ENCODE data around the gene PSMB10.
A peak's percentile ranks its signal among the peaks of the same experiment; 100 is the strongest.

Gene PSMB10

DNA sequence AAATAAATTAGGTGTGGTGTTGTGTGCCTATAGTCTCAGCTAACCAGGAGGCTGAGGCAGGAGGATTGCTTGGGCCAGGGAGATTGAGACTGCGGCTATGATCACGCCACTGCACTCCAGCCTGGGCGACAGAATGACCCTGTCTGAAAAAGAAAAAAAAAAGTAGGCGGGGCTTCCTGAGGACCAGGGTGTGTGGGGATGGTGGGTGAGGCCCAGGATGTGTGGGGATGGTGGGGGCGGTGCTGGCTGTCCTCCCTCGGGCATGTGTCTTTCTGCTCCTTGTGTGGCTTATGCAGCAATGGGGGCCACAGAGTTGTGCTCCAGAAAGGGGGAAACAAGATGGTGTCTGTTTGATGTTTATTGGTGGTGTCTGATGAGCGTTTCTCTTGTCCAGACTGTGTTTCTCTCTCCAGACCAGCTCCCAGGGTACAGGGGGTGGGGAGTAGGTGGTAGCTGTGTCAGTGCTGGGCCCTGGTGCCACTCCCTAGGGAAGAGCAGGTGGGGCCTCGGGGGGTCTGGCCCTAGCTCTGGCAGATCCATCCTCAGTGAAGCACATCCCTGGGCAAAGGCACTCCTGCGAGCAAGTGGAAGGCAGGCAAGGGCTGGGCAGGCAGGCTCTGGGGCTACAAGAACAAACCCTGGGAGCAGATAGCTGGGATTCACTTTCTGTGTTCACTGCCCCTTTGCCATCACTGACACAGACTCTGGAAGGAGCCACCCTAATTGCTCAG is 5.0 kb upstream of the PSMB10 start (continued):
- TF ChIP-seq, protein P1, sequence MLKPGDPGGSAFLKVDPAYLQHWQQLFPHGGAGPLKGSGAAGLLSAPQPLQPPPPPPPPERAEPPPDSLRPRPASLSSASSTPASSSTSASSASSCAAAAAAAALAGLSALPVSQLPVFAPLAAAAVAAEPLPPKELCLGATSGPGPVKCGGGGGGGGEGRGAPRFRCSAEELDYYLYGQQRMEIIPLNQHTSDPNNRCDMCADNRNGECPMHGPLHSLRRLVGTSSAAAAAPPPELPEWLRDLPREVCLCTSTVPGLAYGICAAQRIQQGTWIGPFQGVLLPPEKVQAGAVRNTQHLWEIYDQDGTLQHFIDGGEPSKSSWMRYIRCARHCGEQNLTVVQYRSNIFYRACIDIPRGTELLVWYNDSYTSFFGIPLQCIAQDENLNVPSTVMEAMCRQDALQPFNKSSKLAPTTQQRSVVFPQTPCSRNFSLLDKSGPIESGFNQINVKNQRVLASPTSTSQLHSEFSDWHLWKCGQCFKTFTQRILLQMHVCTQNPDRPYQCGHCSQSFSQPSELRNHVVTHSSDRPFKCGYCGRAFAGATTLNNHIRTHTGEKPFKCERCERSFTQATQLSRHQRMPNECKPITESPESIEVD (tag by site-specific recombination; IDR thresholded peaks at IDR 0.05) = no peak
- no peak for TF ChIP-seq ZNF664 (tag by site-specific recombination; IDR thresholded peaks at IDR 0.05)
- TF ChIP-seq ZNF510 (tag by site-specific recombination; IDR thresholded peaks at IDR 0.05; ENCODE audit: insufficient replicate concordance) = no peak
- no peak for TF ChIP-seq YY2 (tag by site-specific recombination; IDR thresholded peaks at IDR 0.05)
- TF ChIP-seq ZNF239 (tag by site-specific recombination; IDR thresholded peaks at IDR 0.05) = no peak
- no peak for TF ChIP-seq ZNF792 (tag by site-specific recombination; IDR thresholded peaks at IDR 0.05)
- no peak for TF ChIP-seq KLF7 (tag by site-specific recombination; IDR thresholded peaks at IDR 0.05; ENCODE audit: borderline replicate concordance)
- TF ChIP-seq SETDB1 (IDR thresholded peaks at IDR 0.05; ENCODE audit: insufficient read length, low read length) = no peak
- TF ChIP-seq ZNF366 (tag by site-specific recombination; conservative IDR thresholded peaks at IDR 0.05) = no peak
- TF ChIP-seq FEZF1 (tag by site-specific recombination; IDR thresholded peaks at IDR 0.05) = no peak
- no peak for TF ChIP-seq ZBTB44 (tag by site-specific recombination; IDR thresholded peaks at IDR 0.05)
- 0 out of 2 replicates have a peak, but pooled peaks have one; percentile 16 for TF ChIP-seq SP3 (tag by site-specific recombination; IDR thresholded peaks at IDR 0.05)
- no peak for TF ChIP-seq ZFP41 (tag by site-specific recombination; IDR thresholded peaks at IDR 0.05; ENCODE audit: borderline replicate concordance)
- TF ChIP-seq EGR2 (tag by site-specific recombination; IDR thresholded peaks at IDR 0.05; ENCODE audit: low read depth) = peak; percentile 83
- TF ChIP-seq, protein P2, sequence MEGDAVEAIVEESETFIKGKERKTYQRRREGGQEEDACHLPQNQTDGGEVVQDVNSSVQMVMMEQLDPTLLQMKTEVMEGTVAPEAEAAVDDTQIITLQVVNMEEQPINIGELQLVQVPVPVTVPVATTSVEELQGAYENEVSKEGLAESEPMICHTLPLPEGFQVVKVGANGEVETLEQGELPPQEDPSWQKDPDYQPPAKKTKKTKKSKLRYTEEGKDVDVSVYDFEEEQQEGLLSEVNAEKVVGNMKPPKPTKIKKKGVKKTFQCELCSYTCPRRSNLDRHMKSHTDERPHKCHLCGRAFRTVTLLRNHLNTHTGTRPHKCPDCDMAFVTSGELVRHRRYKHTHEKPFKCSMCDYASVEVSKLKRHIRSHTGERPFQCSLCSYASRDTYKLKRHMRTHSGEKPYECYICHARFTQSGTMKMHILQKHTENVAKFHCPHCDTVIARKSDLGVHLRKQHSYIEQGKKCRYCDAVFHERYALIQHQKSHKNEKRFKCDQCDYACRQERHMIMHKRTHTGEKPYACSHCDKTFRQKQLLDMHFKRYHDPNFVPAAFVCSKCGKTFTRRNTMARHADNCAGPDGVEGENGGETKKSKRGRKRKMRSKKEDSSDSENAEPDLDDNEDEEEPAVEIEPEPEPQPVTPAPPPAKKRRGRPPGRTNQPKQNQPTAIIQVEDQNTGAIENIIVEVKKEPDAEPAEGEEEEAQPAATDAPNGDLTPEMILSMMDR (tag by site-specific recombination; IDR thresholded peaks at IDR 0.05) = no peak
- TF ChIP-seq GLIS2 (tag by site-specific recombination; IDR thresholded peaks at IDR 0.05) = 0 out of 2 replicates have a peak, but pooled peaks have one; percentile 19
- TF ChIP-seq IKZF3 (tag by site-specific recombination; IDR thresholded peaks at IDR 0.05) = no peak
- no peak for TF ChIP-seq HOXD13 (CRISPR knock-in tag; IDR thresholded peaks at IDR 0.05; ENCODE audit: borderline replicate concordance)
- TF ChIP-seq KLF1 (tag by site-specific recombination; IDR thresholded peaks at IDR 0.05) = peak; percentile 79
- TF ChIP-seq, protein P3, sequence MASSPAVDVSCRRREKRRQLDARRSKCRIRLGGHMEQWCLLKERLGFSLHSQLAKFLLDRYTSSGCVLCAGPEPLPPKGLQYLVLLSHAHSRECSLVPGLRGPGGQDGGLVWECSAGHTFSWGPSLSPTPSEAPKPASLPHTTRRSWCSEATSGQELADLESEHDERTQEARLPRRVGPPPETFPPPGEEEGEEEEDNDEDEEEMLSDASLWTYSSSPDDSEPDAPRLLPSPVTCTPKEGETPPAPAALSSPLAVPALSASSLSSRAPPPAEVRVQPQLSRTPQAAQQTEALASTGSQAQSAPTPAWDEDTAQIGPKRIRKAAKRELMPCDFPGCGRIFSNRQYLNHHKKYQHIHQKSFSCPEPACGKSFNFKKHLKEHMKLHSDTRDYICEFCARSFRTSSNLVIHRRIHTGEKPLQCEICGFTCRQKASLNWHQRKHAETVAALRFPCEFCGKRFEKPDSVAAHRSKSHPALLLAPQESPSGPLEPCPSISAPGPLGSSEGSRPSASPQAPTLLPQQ (tag by site-specific recombination; IDR thresholded peaks at IDR 0.05) = no peak
- no peak for TF ChIP-seq ZBTB10 (tag by site-specific recombination; IDR thresholded peaks at IDR 0.05)
- no peak for TF ChIP-seq PBX3 (CRISPR knock-in tag; IDR thresholded peaks at IDR 0.05)
- TF ChIP-seq ZNF274 (IDR thresholded peaks at IDR 0.05; ENCODE audit: low read length) = no peak
- no peak for TF ChIP-seq ZNF274 (tag by site-specific recombination; IDR thresholded peaks at IDR 0.05; ENCODE audit: borderline replicate concordance)
- TF ChIP-seq SALL2 (tag by site-specific recombination; IDR thresholded peaks at IDR 0.05; ENCODE audit: borderline replicate concordance) = no peak
